Thoracic aorta (tissue), 2 donors: ENCODE results near the gene OGDH. TPM values are rescaled to one million over a fixed set of nuclear protein-coding genes. Genes with fewer than 3 reads are reported as not detected.
"Not testable (repeated sequence)": the region's sequence is repeated elsewhere in the genome, so short reads cannot be mapped to it uniquely, and the experiment has no call there.

Source experiments
- ATAC-seq: fragments of 150-250 bp; one replicate; pipeline ENCODE4 v1.8.0; 2017; ENCODE audit warnings: low read depth; ENCODE audit not compliant: insufficient number of reproducible peaks, low FRiP score
- DNase-seq: peaks from one replicate; pipeline ENCODE4 v3.0.0-alpha.2; 2020; ENCODE audit warnings: low spot score
- H3K27ac ChIP-seq, 2 donors: fragments of 200-600 bp; sonication (generic); 1 replicate in 1 of 2; 2 replicates in 1 of 2; pipeline ENCODE4 v1.5.1; 2016; ENCODE audit warnings: mild to moderate bottlenecking in 2 of 2, moderate library complexity in 2 of 2
- H3K27me3 ChIP-seq: fragments of 200-600 bp; sonication (generic); replicated peaks from 2 replicates; pipeline ENCODE4 v1.6.0; 2016; ENCODE audit warnings: mild to moderate bottlenecking; ENCODE audit not compliant: insufficient read depth
- H3K36me3 ChIP-seq: fragments of 200-600 bp; sonication (generic); one replicate; pipeline ENCODE4 v1.5.1; 2016
- H3K4me1 ChIP-seq, 2 donors: fragments of 200-600 bp; sonication (generic); 1 replicate in 1 of 2; 2 replicates in 1 of 2; pipeline versions ENCODE4 v1.5.1 to v1.6.0; 2016; ENCODE audit warnings: low read depth in 2 of 2, mild to moderate bottlenecking in 1 of 2; ENCODE audit not compliant: control insufficient read depth in 1 of 2
- H3K4me3 ChIP-seq: fragments of 200-600 bp; sonication (generic); 2 replicates; pipeline ENCODE4 v1.5.1; 2016; ENCODE audit warnings: mild to moderate bottlenecking
- H3K9me3 ChIP-seq: fragments of 200-600 bp; sonication (generic); 2 replicates; pipeline ENCODE4 v1.5.1; 2016
- CTCF ChIP-seq: fragments of 200-600 bp; sonication (generic); IDR thresholded peaks from one replicate; pipeline ENCODE4 v1.5.1; 2019; ENCODE audit warnings: antibody characterized with exemption
- total RNA-seq, 2 donors: library from RNA; depleted of rRNA; stranded (reverse); fragments of >200 nt; gene quantifications; one replicate each; pipeline versions ENCODE4 v1.1.0 to v1.2.3, GENCODE V29; 2016

OGDH gene
- total RNA-seq, 2 donors from 2014 or later: 80.8 to 99.2 TPM

GRCh38 chr7:44713141-44713540 lies 106.7 kb downstream of the OGDH start:
- no peak for ATAC-seq
- DNase-seq: no peak
- no peak for TF ChIP-seq CTCF
- no peaks in the 10 kb centered on the region for H3K27me3 ChIP-seq
- peaks cover 21% of the 10 kb centered on the region for H3K36me3 ChIP-seq
- no peaks in the 10 kb centered on the region for H3K4me1 ChIP-seq
- no peak overlapping the region for H3K4me3 ChIP-seq
- no peak overlapping the region for H3K27ac ChIP-seq
- H3K9me3 ChIP-seq: no peaks in the 10 kb centered on the region

GRCh38 chr7:44713680-44714335 lies 107.4 kb downstream of the OGDH start:
- no peak for ATAC-seq

GRCh38 chr7:44716205-44716604 lies 109.8 kb downstream of the OGDH start:
- TF ChIP-seq CTCF: no peak
- ATAC-seq (no peak), DNase-seq (no peak)
- H3K27me3 ChIP-seq: no peaks in the 10 kb centered on the region
- no peaks in the 10 kb centered on the region for H3K4me1 ChIP-seq
- no peak overlapping the region for H3K4me3 ChIP-seq
- H3K27ac ChIP-seq: no peak overlapping the region
- H3K36me3 ChIP-seq: no peaks in the 10 kb centered on the region
- H3K9me3 ChIP-seq: no peaks in the 10 kb centered on the region

More at GRCh38 chr7:44713680-44714335, 107.4 kb downstream of the OGDH start:
- Histone ChIP-seq H3K9me3 (no peaks in the 10 kb centered on the region), H3K4me1 (no peaks in the 10 kb centered on the region), H3K4me3 (no peak overlapping the region), H3K36me3 (peaks cover 14% of the 10 kb centered on the region), H3K27ac (no peak overlapping the region), H3K27me3 (no peaks in the 10 kb centered on the region)
- no peak for TF ChIP-seq CTCF
- no peak for DNase-seq

GRCh38 chr7:44720301-44720700 lies 113.9 kb downstream of the OGDH start:
- Histone ChIP-seq H3K27ac (no peak overlapping the region), H3K4me1 (no peaks in the 10 kb centered on the region), H3K36me3 (no peaks in the 10 kb centered on the region), H3K4me3 (no peak overlapping the region), H3K9me3 (no peaks in the 10 kb centered on the region), H3K27me3 (no peaks in the 10 kb centered on the region)
- no peak for ATAC-seq
- no peak for DNase-seq
- no peak for TF ChIP-seq CTCF

GRCh38 chr7:44724276-44724675 lies 117.8 kb downstream of the OGDH start:
- Histone ChIP-seq H3K4me3 (no peak overlapping the region), H3K27me3 (no peaks in the 10 kb centered on the region), H3K36me3 (no peaks in the 10 kb centered on the region), H3K9me3 (no peaks in the 10 kb centered on the region), H3K27ac (no peak overlapping the region), H3K4me1 (no peaks in the 10 kb centered on the region)
- TF ChIP-seq CTCF: no peak
- DNase-seq (no peak), ATAC-seq (no peak)

- H3K9me3 ChIP-seq, H3K4me3 ChIP-seq, ATAC-seq, H3K4me1 ChIP-seq, H3K27ac ChIP-seq, H3K27me3 ChIP-seq, DNase-seq, H3K36me3 ChIP-seq: not testable (repeated sequence)
Measured at GRCh38 chr7:44726250-44726649, 119.8 kb downstream of the OGDH start.
